ENCODE data around the gene RERE.

RERE gene

GRCh38 chr1:8303876-8304275, 513.6 kb downstream of the RERE start:
- in situ Hi-C loops (cut with MboI; ENCODE audit: low sequenced_read_pairs): no loop called here

DNA sequence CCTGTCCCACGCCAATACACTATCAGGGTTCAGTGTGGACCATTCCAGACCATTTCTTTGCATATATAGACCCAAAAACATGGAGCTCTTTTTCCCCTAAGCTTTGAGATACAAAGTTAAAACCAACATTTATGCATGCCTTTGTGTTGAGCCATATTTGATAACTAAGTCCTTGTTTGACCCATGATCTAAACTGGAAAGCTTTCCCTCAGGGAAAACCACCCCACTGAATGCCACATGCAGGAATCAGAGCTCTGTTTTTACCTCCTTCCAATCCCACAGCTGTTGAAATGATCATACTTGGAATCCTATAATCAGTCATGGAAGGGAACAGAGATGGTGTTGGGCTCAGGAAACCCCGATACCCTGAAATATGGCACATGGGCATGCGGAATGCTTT, 514.3 kb downstream of the RERE start:
- in situ Hi-C loops (cut with MboI; ENCODE audit: low sequenced_read_pairs): no loop called here
